B cell (primary cell): ENCODE data around the gene RNF40. TPM values are rescaled to one million over a fixed set of nuclear protein-coding genes. Genes with fewer than 3 reads are reported as not detected.

Experiments
- ATAC-seq: fragments of 200-7000 bp; cut with Tn5 transposase; one replicate; pipeline ENCODE4 v1.10.0; 2021; ENCODE audit warnings: low read depth, mild to moderate bottlenecking, moderate number of reproducible peaks, moderate library complexity
- CTCF ChIA-PET: fragments of 350-600 bp; sonication (Branson Sonifier 250); formaldehyde crosslinking; loops from one replicate; lab custom pipeline; 2021; ENCODE audit warnings: antibody characterized with exemption, inconsistent platforms; lab: Charles Lee
- POLR2A ChIA-PET: fragments of 350-600 bp; sonication (Branson Sonifier 250); formaldehyde crosslinking; loops from one replicate; lab custom pipeline; 2021; ENCODE audit warnings: antibody characterized with exemption; lab: Charles Lee
- DNase-seq: peaks from one replicate; pipeline ENCODE4 v3.0.0; 2013
- H2AFZ ChIP-seq: 2 replicates; pipeline ENCODE4 v1.6.1; 2012; ENCODE audit warnings: mild to moderate bottlenecking, low read depth, low read length; ENCODE audit not compliant: insufficient read depth, poor library complexity, severe bottlenecking
- H3K27ac ChIP-seq, 2 donors: 1 replicate in 1 of 2; 2 replicates in 1 of 2; pipeline ENCODE4 v1.5.1; 2012 to 2013; ENCODE audit warnings: low read length in 2 of 2, mild to moderate bottlenecking in 2 of 2, moderate library complexity in 1 of 2
- H3K27me3 ChIP-seq, 4 experiments: fragments of 200-600 bp in 1 of 4; sonication (generic) in 1 of 4; replicated peaks in 1 of 4; 1 replicate in 2 of 4; 2 replicates in 2 of 4; pipeline versions ENCODE4 v1.6.1 to v1.7.0; 2013 to 2016; ENCODE audit warnings: low read length in 3 of 4, mild to moderate bottlenecking in 2 of 4, mixed read lengths in 1 of 4, moderate library complexity in 1 of 4; ENCODE audit not compliant: insufficient read depth in 4 of 4, control insufficient read depth in 3 of 4; ENCODE audit errors: control extremely low read depth in 1 of 4
- H3K36me3 ChIP-seq, 2 experiments: replicated peaks in 1 of 2; 1 replicate in 1 of 2; 2 replicates in 1 of 2; pipeline versions ENCODE4 v1.6.1 to v1.7.1; 2013; ENCODE audit warnings: low read length in 1 of 2; ENCODE audit not compliant: insufficient read depth in 2 of 2, control insufficient read depth in 1 of 2; ENCODE audit errors: control extremely low read depth in 1 of 2, extremely low read depth in 1 of 2
- H3K4me1 ChIP-seq, 2 donors: fragments of 200-600 bp in 1 of 2; sonication (generic) in 1 of 2; 1 replicate in 1 of 2; 2 replicates in 1 of 2; pipeline versions ENCODE4 v1.5.1 to v1.6.1; 2013 to 2017; ENCODE audit warnings: low read length in 2 of 2; ENCODE audit not compliant: control insufficient read depth in 2 of 2, insufficient read depth in 2 of 2
- H3K4me2 ChIP-seq: replicated peaks from 2 replicates; pipeline ENCODE3; 2012; ENCODE audit warnings: mild to moderate bottlenecking, low read depth, low read length; ENCODE audit not compliant: poor library complexity, severe bottlenecking
- H3K4me3 ChIP-seq, 5 experiments: fragments of 200-600 bp in 1 of 5; sonication (generic) in 1 of 5; 1 replicate in 3 of 5; 2 replicates in 2 of 5; pipeline versions ENCODE4 v1.5.1 to v1.7.0; 2011 to 2016; ENCODE audit warnings: low read length in 4 of 5, mild to moderate bottlenecking in 4 of 5, low read depth in 2 of 5, control low read depth in 1 of 5, moderate library complexity in 1 of 5; ENCODE audit not compliant: insufficient read depth in 1 of 5; ENCODE audit errors: control extremely low read depth in 1 of 5, extremely low read depth in 1 of 5
- H3K79me2 ChIP-seq: fragments of 200-600 bp; sonication (generic); one replicate; pipeline ENCODE4 v1.6.0; 2016; ENCODE audit warnings: low read length; ENCODE audit not compliant: control insufficient read depth, insufficient read depth
- H3K9ac ChIP-seq: fragments of 200-600 bp; sonication (generic); 2 replicates; pipeline ENCODE4 v1.6.1; 2017; ENCODE audit warnings: mild to moderate bottlenecking, low read length, moderate library complexity
- H3K9me3 ChIP-seq, 3 donors: one replicate each; pipeline versions ENCODE4 v1.6.1 to v1.7.1; 2013; ENCODE audit warnings: low read length in 2 of 3; ENCODE audit not compliant: control insufficient read depth in 2 of 3, insufficient read depth in 1 of 3; ENCODE audit errors: control extremely low read depth in 1 of 3
- H4K20me1 ChIP-seq: 2 replicates; pipeline ENCODE4 v1.6.0; 2012; ENCODE audit warnings: mild to moderate bottlenecking, low read length; ENCODE audit not compliant: insufficient read depth, control insufficient read depth, poor library complexity, severe bottlenecking
- H3K27ac Mint-ChIP-seq: one replicate; pipeline ENCODE4 v1.8.0; 2021; ENCODE audit warnings: mixed read lengths
- H3K27me3 Mint-ChIP-seq: one replicate; pipeline ENCODE4 v1.8.0; 2021; ENCODE audit warnings: mixed read lengths
- H3K4me1 Mint-ChIP-seq: one replicate; pipeline ENCODE4 v1.8.0; 2021; ENCODE audit warnings: mixed read lengths
- H3K4me3 Mint-ChIP-seq: one replicate; pipeline ENCODE4 v1.8.0; 2021; ENCODE audit warnings: mixed read lengths
- H3K9me3 Mint-ChIP-seq: one replicate; pipeline ENCODE4 v1.8.0; 2022; ENCODE audit warnings: mixed read lengths; ENCODE audit not compliant: insufficient read depth
- CTCF ChIP-seq: fragments of 200-600 bp; IDR thresholded peaks from one replicate; pipeline ENCODE4 v1.8.0; 2022; ENCODE audit warnings: antibody characterized with exemption, mild to moderate bottlenecking
- EZH2 ChIP-seq: IDR thresholded peaks from 2 replicates; pipeline ENCODE4 v1.6.1; 2012; ENCODE audit warnings: borderline replicate concordance, low read depth, mild to moderate bottlenecking, moderate library complexity, low read length; ENCODE audit not compliant: insufficient read depth, poor library complexity, severe bottlenecking
- WGBS: methylation state at CpG from one replicate; pipeline ENCODE4 v1.1.5; 2013; ENCODE audit warnings: missing lambda C conversion rate; ENCODE audit not compliant: insufficient coverage; 5-methylcytosine and 5-hydroxymethylcytosine counted together
- intact Hi-C: fragments of 100-400 bp; cut with micrococcal nuclease; formaldehyde crosslinking; loops from one replicate; pipeline ENCODE4 v1.10.0; 2022
- polyA minus RNA-seq: library from RNA; depleted of rRNA, polyadenylated mRNA; stranded (reverse); fragments of >200 nt; gene quantifications from 2 replicates; pipeline ENCODE4 v1.2.3, GENCODE V29; 2012
- polyA plus RNA-seq: library from polyadenylated mRNA; depleted of rRNA; stranded (reverse); fragments of >200 nt; gene quantifications from 2 replicates; pipeline ENCODE4 v1.2.3, GENCODE V29; 2012
- total RNA-seq, 2 donors: library from RNA; stranded (reverse); fragments of 120-200 nt in 1 of 2; gene quantifications; 1 replicate in 1 of 2; 2 replicates in 1 of 2; pipeline versions ENCODE4 v1.2.3 to v1.2.4, GENCODE V29; 2013 to 2022

The RNF40 gene
- total RNA-seq (120 and 121 TPM in 2 replicates), polyA plus RNA-seq (41.8 and 44.3 TPM in 2 replicates), polyA minus RNA-seq (62.7 and 71.8 TPM in 2 replicates)
- total RNA-seq (2013) = 56.8 TPM

- peak within 1 kb of the TSS; percentile 96 for H3K9ac ChIP-seq
- H4K20me1 ChIP-seq = peaks cover 43% of the 10 kb centered on the region
- no peaks in the 10 kb centered on the region for H3K9me3 ChIP-seq
- H2AFZ ChIP-seq = peak within 1 kb of the TSS; percentile 94
- peaks cover 33% of the 10 kb centered on the region for H3K79me2 ChIP-seq
- no peaks in the 10 kb centered on the region for H3K27me3 ChIP-seq
- CTCF ChIA-PET = interaction anchor here (0.7 kb wide), 1 partner anchor 51 kb away, joined by 3 read pairs; no protein-coding TSS in a partner anchor
- Mint-ChIP-seq H3K27me3 (no peaks in the 10 kb centered on the region), H3K27ac (peak within 1 kb of the TSS; percentile 95), H3K9me3 (no peaks in the 10 kb centered on the region), H3K4me3 (peak within 1 kb of the TSS; percentile 98), H3K4me1 (peaks cover 36% of the 10 kb centered on the region)
- peak within 1 kb of the TSS; percentile 97 for H3K4me2 ChIP-seq
- DNase-seq (peak; percentile 95), ATAC-seq (peak; percentile 92)
- intact Hi-C loops = loop anchor here (1.0 to 5.0 kb wide), 8 partner anchors 14 to 270 kb away; partner anchors contain the start of genes ORAI3, PHKG2 and STX4
- under 1% methylated on average over 60 of the region's 60 CpGs for WGBS
- peaks cover 24 to 37% of the 10 kb centered on the region in 2 donors for H3K4me1 ChIP-seq
- peak within 1 kb of the TSS; percentile 57 to 91 for H3K27ac ChIP-seq
- TF ChIP-seq CTCF (no peak), EZH2 (no peak)
- peaks cover 0 to 44% of the 10 kb centered on the region in 2 experiments for H3K36me3 ChIP-seq
- peak within 1 kb of the TSS; percentile 82 to 93 (median 90) for H3K4me3 ChIP-seq
- POLR2A ChIA-PET = interaction anchor here (0.8 to 2.1 kb wide), 2 partner anchors 14 to 180 kb away, joined by 3 to 9 read pairs; partner anchors contain the start of gene PHKG2
Observed at GRCh38 chr16:30761928-30762902, at the start of gene RNF40, which contains the start of gene CFAP119. Gene RNF40 (plus strand): TSS chr16:30762322. CDS start chr16:30762546, 224 bp downstream. Gene CFAP119 (minus strand): TSS chr16:30762062. CDS start chr16:30761748, 314 bp downstream.
